Hepatocyte (in vitro differentiated cells): ENCODE data around the gene TAOK3. TPM values are rescaled to one million over a fixed set of nuclear protein-coding genes. Genes with fewer than 3 reads are reported as not detected.
A peak's percentile ranks its signal among the peaks of the same experiment; 100 is the strongest.

Experiments used
- DNase-seq: peaks from one replicate; pipeline ENCODE4 v3.0.0-alpha.2; 2016; ENCODE audit warnings: low spot score
- H2AFZ ChIP-seq: fragments of 200-600 bp; sonication (generic); 2 replicates; pipeline ENCODE4 v1.6.0; 2016; ENCODE audit warnings: antibody characterized with exemption, mild to moderate bottlenecking
- H3K27ac ChIP-seq: fragments of 200-600 bp; sonication (generic); 2 replicates; pipeline ENCODE4 v1.5.1; 2016; ENCODE audit warnings: mild to moderate bottlenecking
- H3K27me3 ChIP-seq: fragments of 200-600 bp; sonication (generic); 2 replicates; pipeline ENCODE4 v1.6.1; 2016
- H3K36me3 ChIP-seq: fragments of 200-600 bp; sonication (generic); replicated peaks from 2 replicates; pipeline ENCODE4 v1.5.1; 2016; ENCODE audit warnings: low read depth; ENCODE audit not compliant: insufficient read depth
- H3K4me1 ChIP-seq: fragments of 200-600 bp; sonication (generic); 2 replicates; pipeline ENCODE4 v1.5.1; 2016; ENCODE audit warnings: mild to moderate bottlenecking, moderate library complexity; ENCODE audit not compliant: insufficient read depth
- H3K4me2 ChIP-seq: fragments of 200-600 bp; sonication (generic); 2 replicates; pipeline ENCODE4 v1.6.0; 2016
- H3K4me3 ChIP-seq: fragments of 200-600 bp; sonication (generic); 2 replicates; pipeline ENCODE4 v1.5.1; 2016; ENCODE audit warnings: mild to moderate bottlenecking
- H3K79me2 ChIP-seq: fragments of 200-600 bp; sonication (generic); 2 replicates; pipeline ENCODE4 v1.6.0; 2017; ENCODE audit warnings: mild to moderate bottlenecking
- H3K9me2 ChIP-seq: fragments of 200-600 bp; sonication (generic); replicated peaks from 2 replicates; pipeline ENCODE4 v1.6.0; 2017; ENCODE audit warnings: mild to moderate bottlenecking; ENCODE audit not compliant: insufficient read depth
- H3K9me3 ChIP-seq: fragments of 200-600 bp; sonication (generic); 2 replicates; pipeline ENCODE4 v1.5.1; 2016; ENCODE audit warnings: low read depth, mild to moderate bottlenecking
- H4K20me1 ChIP-seq: fragments of 200-600 bp; sonication (generic); 2 replicates; pipeline ENCODE4 v1.6.0; 2016; ENCODE audit warnings: mild to moderate bottlenecking; ENCODE audit not compliant: insufficient read depth, poor library complexity, severe bottlenecking
- CTCF ChIP-seq: fragments of 200-600 bp; sonication (generic); IDR thresholded peaks from 2 replicates; pipeline ENCODE4 v1.5.1; 2016; ENCODE audit warnings: antibody characterized with exemption, mild to moderate bottlenecking; ENCODE audit not compliant: poor library complexity
- EZH2 ChIP-seq: fragments of 200-600 bp; sonication (generic); IDR thresholded peaks from 2 replicates; pipeline ENCODE4 v1.6.1; 2016; ENCODE audit warnings: antibody characterized with exemption, mild to moderate bottlenecking, borderline replicate concordance
- EZH2phosphoT487 ChIP-seq: fragments of 200-600 bp; sonication (generic); IDR thresholded peaks from one replicate; pipeline ENCODE4 v1.6.1; 2018; ENCODE audit warnings: antibody characterized with exemption, mild to moderate bottlenecking, low read depth, moderate library complexity; ENCODE audit not compliant: unreplicated experiment, severe bottlenecking
- WGBS: methylation state at CpG from one replicate; pipeline ENCODE4 v1.1.6; 2016; ENCODE audit warnings: low lambda C conversion rate; ENCODE audit errors: missing lambda C conversion rate; 5-methylcytosine and 5-hydroxymethylcytosine counted together
- polyA plus RNA-seq: library from polyadenylated mRNA; unstranded; fragments of >200 nt; fragmentation: Nextera tagmentation; extraction: Ambion mirVana; gene quantifications from 2 replicates; pipeline ENCODE4 v1.2.1, GENCODE V29; 2016
- total RNA-seq: library from RNA; depleted of rRNA; stranded (reverse); fragments of >200 nt; gene quantifications from 2 replicates; pipeline ENCODE4 v1.2.3, GENCODE V29; 2014

TAOK3 gene
- total and polyA plus RNA-seq, 2 experiments from 2014 or later, result 19.1 to 28.7 TPM

GRCh38 chr12:118358612-118359540 lies 13.8 kb downstream of the TAOK3 start:
- Histone ChIP-seq H3K36me3 (no peaks in the 10 kb centered on the region), H4K20me1 (no peaks in the 10 kb centered on the region), H3K9me2 (no peaks in the 10 kb centered on the region), H3K79me2 (peaks cover 21% of the 10 kb centered on the region), H3K4me2 (peak overlapping the region; percentile 42), H3K9me3 (no peaks in the 10 kb centered on the region), H3K27me3 (no peaks in the 10 kb centered on the region), H3K4me3 (no peak overlapping the region), H2AFZ (no peak overlapping the region), H3K27ac (peak overlapping the region; percentile 71), H3K4me1 (peaks cover 8% of the 10 kb centered on the region)
- TF ChIP-seq EZH2phosphoT487, result no peak
- no peak for TF ChIP-seq EZH2
- no peak for TF ChIP-seq CTCF
- DNase-seq, result no peak
- WGBS, result 66% methylated on average over 7 of the region's 7 CpGs

- Histone ChIP-seq H4K20me1 (no peaks in the 10 kb centered on the region), H3K79me2 (peaks cover 20% of the 10 kb centered on the region), H3K4me2 (no peak overlapping the region), H3K36me3 (no peaks in the 10 kb centered on the region), H3K9me3 (no peaks in the 10 kb centered on the region), H3K27ac (no peak overlapping the region), H3K9me2 (no peaks in the 10 kb centered on the region), H3K27me3 (no peaks in the 10 kb centered on the region), H3K4me3 (no peak overlapping the region), H3K4me1 (peaks cover 8% of the 10 kb centered on the region), H2AFZ (no peak overlapping the region)
- 89% methylated on average over 1 of the region's 1 CpG for WGBS
- no peak for DNase-seq
- TF ChIP-seq EZH2phosphoT487 (no peak), CTCF (no peak)
Observed at GRCh38 chr12:118358008-118358359, 14.7 kb downstream of the TAOK3 start.

- 42% methylated on average over 7 of the region's 7 CpGs for WGBS
- Histone ChIP-seq H2AFZ (no peak overlapping the region), H3K79me2 (peaks cover 20% of the 10 kb centered on the region), H4K20me1 (no peaks in the 10 kb centered on the region), H3K27me3 (no peaks in the 10 kb centered on the region), H3K4me2 (peak overlapping the region; percentile 30), H3K4me3 (no peak overlapping the region), H3K27ac (peak overlapping the region; percentile 73), H3K4me1 (peaks cover 8% of the 10 kb centered on the region), H3K36me3 (no peaks in the 10 kb centered on the region), H3K9me3 (no peaks in the 10 kb centered on the region), H3K9me2 (no peaks in the 10 kb centered on the region)
- peak; percentile 32 for DNase-seq
- TF ChIP-seq EZH2phosphoT487 (no peak), EZH2 (no peak), CTCF (peak; percentile 3)
Observed at GRCh38 chr12:118357257-118358007, 15.3 kb downstream of the TAOK3 start.
